HL-60/S4 treated with retinoic acid at 250 ng/mL for 4 days and 3 days (cell line): ENCODE measurements around the gene PAX2.

Experiments
- in situ Hi-C: fragments of 300-500 bp; cut with MboI; formaldehyde crosslinking; loops from 2 replicates; pipeline ENCODE4 v1.7.0; 2022; ENCODE audit warnings: low sequenced_read_pairs

PAX2 gene

GRCh38 chr10:100829933-100830727 is 84.7 kb downstream of the PAX2 start:
- in situ Hi-C loops, result no loop called here

- in situ Hi-C loops, result no loop called here
These were observed 85.3 kb downstream of the PAX2 start for GRCh38 chr10:100830728-100831111.

GRCh38 chr10:100831742-100832141 is 86.4 kb downstream of the PAX2 start:
- in situ Hi-C loops, result no loop called here

GRCh38 chr10:100835810-100836209 is 90.4 kb downstream of the PAX2 start:
- in situ Hi-C loops, result no loop called here

GRCh38 chr10:100836891-100837290 is 91.5 kb downstream of the PAX2 start:
- in situ Hi-C loops, result no loop called here

- in situ Hi-C loops, result no loop called here
These were observed 91.9 kb downstream of the PAX2 start for GRCh38 chr10:100837300-100837699.

- in situ Hi-C loops, result no loop called here
These were observed 93.6 kb downstream of the PAX2 start for GRCh38 chr10:100838986-100839385.

GRCh38 chr10:100841528-100841927 is 96.1 kb downstream of the PAX2 start:
- in situ Hi-C loops, result no loop called here

- in situ Hi-C loops, result no loop called here
These were observed 102.1 kb downstream of the PAX2 start for GRCh38 chr10:100847440-100847839.

- in situ Hi-C loops, result no loop called here
These were observed 103.4 kb downstream of the PAX2 start for GRCh38 chr10:100848770-100849169.

GRCh38 chr10:100858261-100858660 is 112.9 kb downstream of the PAX2 start:
- in situ Hi-C loops, result no loop called here

- in situ Hi-C loops, result no loop called here
These were observed 113.5 kb downstream of the PAX2 start for GRCh38 chr10:100858747-100859483.

GRCh38 chr10:100859484-100859763 is 114.0 kb downstream of the PAX2 start:
- in situ Hi-C loops, result no loop called here

GRCh38 chr10:100863433-100863832 is 118.1 kb downstream of the PAX2 start:
- in situ Hi-C loops, result no loop called here

- in situ Hi-C loops, result no loop called here
These were observed 118.9 kb downstream of the PAX2 start for GRCh38 chr10:100864036-100864885.

- in situ Hi-C loops, result no loop called here
These were observed 119.6 kb downstream of the PAX2 start for GRCh38 chr10:100864978-100865377.

- in situ Hi-C loops, result no loop called here
These were observed 120.6 kb downstream of the PAX2 start for GRCh38 chr10:100866010-100866409.

- in situ Hi-C loops, result no loop called here
These were observed 121.3 kb downstream of the PAX2 start for GRCh38 chr10:100866575-100867098.

GRCh38 chr10:100867261-100867963 is 122.0 kb downstream of the PAX2 start:
- in situ Hi-C loops, result no loop called here

- in situ Hi-C loops, result no loop called here
These were observed 123.0 kb downstream of the PAX2 start for GRCh38 chr10:100868382-100868781.

GRCh38 chr10:100869399-100869798 is 124.0 kb downstream of the PAX2 start:
- in situ Hi-C loops, result no loop called here
